Keratinocyte (primary cell): ENCODE data around the gene SIPA1L3.

Experiments
- CTCF ChIP-seq, 3 experiments: IDR thresholded peaks in 1 of 3; conservative IDR thresholded peaks in 1 of 3; optimal IDR thresholded peaks in 1 of 3; 2 replicates in 2 of 3; 3 replicates in 1 of 3; pipeline versions ENCODE3 to v1.5.1; 2011; ENCODE audit warnings: low read length in 3 of 3, mild to moderate bottlenecking in 3 of 3, moderate library complexity in 2 of 3, control low read depth in 1 of 3, inconsistent platforms in 1 of 3; ENCODE audit not compliant: insufficient read depth in 2 of 3; ENCODE audit errors: extremely low read depth in 1 of 3
- EZH2 ChIP-seq: IDR thresholded peaks from one replicate; pipeline ENCODE4 v1.6.1; 2012; ENCODE audit warnings: inconsistent platforms, mild to moderate bottlenecking, low read length, moderate library complexity

GRCh38 chr19:38130399-38130798 lies 223.4 kb downstream of the SIPA1L3 start:
- no peak for TF ChIP-seq CTCF (optimal IDR thresholded peaks at IDR 0.05 in 1 of 3, IDR thresholded peaks at IDR 0.05 in 1 of 3, conservative IDR thresholded peaks at IDR 0.05 in 1 of 3; ENCODE audit: extremely low read depth in 1 of 3, insufficient read depth in 2 of 3, low read length in 3 of 3)
- TF ChIP-seq EZH2 = no peak
